ENCODE measurements around the gene TIGD3. TPM values are rescaled to one million over a fixed set of nuclear protein-coding genes. Genes with fewer than 3 reads are reported as not detected.

Gene TIGD3
- total and polyA plus RNA-seq, 9 of the 15 experiments (the other 6 are each of a cell fraction or from before 2014, with no cell fraction given) = 0.06 to 1.3 (median 0.56) TPM

DNA sequence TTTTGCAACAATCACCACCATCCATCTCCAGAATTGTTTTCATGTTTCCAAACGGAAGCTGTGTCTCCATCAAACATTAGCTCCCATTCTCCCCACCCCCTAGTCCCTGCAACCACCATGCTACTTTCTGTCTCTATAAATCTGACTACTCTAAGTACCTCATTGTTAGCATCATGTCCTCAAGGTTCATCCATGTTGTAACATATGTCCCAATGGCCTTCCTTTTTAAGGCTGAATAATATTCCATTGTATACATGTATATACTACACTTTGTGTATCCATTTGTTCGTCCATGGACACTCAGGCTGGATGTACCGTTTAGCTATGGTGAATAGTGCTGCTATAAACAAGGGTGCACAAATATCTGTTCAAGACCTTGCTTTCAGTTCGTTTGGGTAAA, 29.1 kb upstream of the TIGD3 start:
- WGBS (ENCODE audit: insufficient coverage, low coverage, missing lambda C conversion rate) = 53% methylated on average over 4 of the region's 4 CpGs
- Histone ChIP-seq H3K36me3 (ENCODE audit: control insufficient read depth, insufficient read depth, low read length) (peaks cover 23% of the 10 kb centered on the region; the same call in 2 of the 3 replicates), H3K79me2 (ENCODE audit: control insufficient read depth, insufficient read depth, low read length) (no peaks in the 10 kb centered on the region), H3K27ac (ENCODE audit: extremely low read depth, low read depth, low read length) (no peak overlapping the region), H4K20me1 (replicated peaks; ENCODE audit: control insufficient read depth, insufficient read depth, low read length) (0 out of 2 replicates have a peak, but pooled peaks cover 3% of the 10 kb centered on the region), H2AFZ (ENCODE audit: low read depth, low read length) (no peak overlapping the region), H3K4me2 (ENCODE audit: insufficient read depth, low read length) (no peak overlapping the region), H3K9ac (ENCODE audit: insufficient read depth in 1 of 2, low read depth in 2 of 2, low read length in 2 of 2) (no peak overlapping the region), H3K4me3 (no peak overlapping the region), H3K9me1 (ENCODE audit: control insufficient read depth, insufficient read depth, low read length) (no peaks in the 10 kb centered on the region), H3K9me3 (replicated peaks; ENCODE audit: control insufficient read depth, insufficient read depth, low read depth, low read length) (no peaks in the 10 kb centered on the region), H3K27me3 (ENCODE audit: control insufficient read depth in 2 of 2, insufficient read depth in 2 of 2, low read length in 2 of 2) (no peaks in the 10 kb centered on the region), H3K4me1 (replicated peaks in 1 of 2; ENCODE audit: control insufficient read depth in 2 of 2, insufficient read depth in 2 of 2, low read length in 2 of 2) (peaks cover 8 to 10% of the 10 kb centered on the region in 2 experiments; a peak in 4 of 5 replicates)
- FAIRE-seq = no peak
- POLR2A ChIA-PET = interaction anchor here (0.6 to 1.2 kb wide), 7 partner anchors 8 to 386 kb away, joined by 3 to 4 read pairs (median 3); partner anchors contain the start of genes CDC42EP2 and DPF2
- TF ChIP-seq ZNF584 (CRISPR knock-in tag; IDR thresholded peaks at IDR 0.05; ENCODE audit: low read depth) (no peak), NFATC3 (IDR thresholded peaks at IDR 0.05) (no peak), DACH1 (IDR thresholded peaks at IDR 0.05; ENCODE audit: partially characterized antibody) (no peak), MTA1 (IDR thresholded peaks at IDR 0.05; ENCODE audit: borderline replicate concordance) (no peak), ZNF146 (CRISPR knock-in tag; IDR thresholded peaks at IDR 0.05; ENCODE audit: unreplicated experiment) (peak; percentile 54)
- TF ChIP-seq, protein P1, sequence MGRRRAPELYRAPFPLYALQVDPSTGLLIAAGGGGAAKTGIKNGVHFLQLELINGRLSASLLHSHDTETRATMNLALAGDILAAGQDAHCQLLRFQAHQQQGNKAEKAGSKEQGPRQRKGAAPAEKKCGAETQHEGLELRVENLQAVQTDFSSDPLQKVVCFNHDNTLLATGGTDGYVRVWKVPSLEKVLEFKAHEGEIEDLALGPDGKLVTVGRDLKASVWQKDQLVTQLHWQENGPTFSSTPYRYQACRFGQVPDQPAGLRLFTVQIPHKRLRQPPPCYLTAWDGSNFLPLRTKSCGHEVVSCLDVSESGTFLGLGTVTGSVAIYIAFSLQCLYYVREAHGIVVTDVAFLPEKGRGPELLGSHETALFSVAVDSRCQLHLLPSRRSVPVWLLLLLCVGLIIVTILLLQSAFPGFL (CRISPR knock-in tag; IDR thresholded peaks at IDR 0.05) = no peak
- in situ Hi-C loops (cut with MboI) = no loop called here
- CTCF ChIA-PET (ENCODE audit: low intra/inter-chr PET ratio) = interaction anchor here (0.6 kb wide), 1 partner anchor 505 kb away, joined by 3 read pairs; no protein-coding TSS in a partner anchor
- DNase-seq (ENCODE audit: extremely low read depth in 1 of 4, low spot score in 3 of 4) = no peak
- intact Hi-C loops (cut with micrococcal nuclease) = no loop called here
- no peak for ATAC-seq
- BruUV-seq (replicated peaks) = no TSS peak
